Measurements from ENCODE around the gene PI4KA.
"Not testable (repeated sequence)": the region's sequence is repeated elsewhere in the genome, so short reads cannot be mapped to it uniquely, and the experiment has no call there.

Gene PI4KA

GRCh38 chr22:20669471-20669870, 189.1 kb downstream of the PI4KA start:
- DNase-seq (ENCODE audit: low read depth in 2 of 2, low spot score in 1 of 2): not testable (repeated sequence)

- DNase-seq (ENCODE audit: low read depth in 2 of 2, low spot score in 1 of 2): not testable (repeated sequence)
Measured at GRCh38 chr22:20668769-20669168, 189.8 kb downstream of the PI4KA start.

DNA sequence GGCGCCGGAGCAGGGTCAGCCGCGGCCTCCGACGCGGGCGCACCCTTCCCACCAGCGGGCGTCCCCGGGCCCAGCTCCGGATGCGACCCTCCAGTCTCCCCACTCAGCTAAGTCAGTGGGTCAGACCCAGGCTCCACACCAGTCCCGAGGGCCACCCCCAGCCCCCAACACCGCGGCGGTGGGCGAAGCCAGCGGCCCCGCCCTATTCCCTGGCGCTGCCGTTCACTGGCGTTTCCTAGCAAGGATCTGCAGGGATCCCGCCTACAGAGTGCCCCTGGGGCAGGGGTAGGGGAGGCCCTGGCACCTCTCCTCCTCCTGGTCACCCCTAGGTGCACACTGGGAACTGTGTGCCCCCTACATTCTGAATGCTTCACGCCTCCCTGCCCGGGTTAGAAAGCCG, 190.4 kb downstream of the PI4KA start:
- not testable (repeated sequence) for DNase-seq (ENCODE audit: low read depth in 2 of 2, low spot score in 1 of 2)

DNA sequence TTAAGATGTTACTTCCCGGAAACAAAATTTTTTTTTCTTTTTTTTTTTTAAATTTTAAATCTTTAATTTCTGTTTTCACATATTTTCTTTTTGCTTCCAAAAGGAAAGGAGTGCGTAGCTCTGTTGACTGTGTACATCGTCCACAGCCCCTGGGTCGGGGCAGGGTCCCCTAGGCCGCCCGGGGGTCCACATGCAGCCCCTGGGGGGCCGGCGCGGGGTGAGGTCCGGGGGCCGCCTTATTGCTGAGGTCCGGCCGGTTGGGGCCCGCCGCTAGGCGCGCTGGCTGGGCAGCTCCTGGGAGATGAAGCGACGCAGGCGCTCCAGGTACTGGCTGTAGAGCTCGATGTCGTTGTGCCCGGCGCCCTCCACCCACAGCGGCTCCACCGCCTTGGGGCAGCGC, 191.1 kb downstream of the PI4KA start:
- DNase-seq (ENCODE audit: low read depth in 2 of 2, low spot score in 1 of 2): not testable (repeated sequence)

DNA sequence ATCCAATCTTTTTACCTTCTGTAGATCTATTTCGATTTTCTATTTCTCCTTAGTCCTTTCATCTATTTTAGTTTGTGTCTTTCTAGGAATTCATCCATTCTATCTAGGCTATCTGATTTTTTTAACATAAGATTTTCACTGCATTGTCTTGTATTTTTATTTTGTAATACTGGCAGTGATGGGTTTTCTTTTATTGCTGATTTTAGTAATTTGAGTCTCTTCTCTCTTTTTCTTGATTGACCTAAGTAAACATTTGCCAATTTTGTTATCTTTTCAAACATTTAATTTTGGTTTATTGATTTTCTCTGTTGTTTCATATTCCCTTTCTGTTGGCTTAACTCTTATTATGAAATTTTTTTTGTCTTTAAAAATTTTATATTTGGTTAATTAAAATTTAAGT, 192.1 kb downstream of the PI4KA start:
- DNase-seq (ENCODE audit: low read depth in 2 of 2, low spot score in 1 of 2): no peak

GRCh38 chr22:20664594-20664959, 194.0 kb downstream of the PI4KA start:
- DNase-seq (ENCODE audit: low read depth in 2 of 2, low spot score in 1 of 2): no peak

DNA sequence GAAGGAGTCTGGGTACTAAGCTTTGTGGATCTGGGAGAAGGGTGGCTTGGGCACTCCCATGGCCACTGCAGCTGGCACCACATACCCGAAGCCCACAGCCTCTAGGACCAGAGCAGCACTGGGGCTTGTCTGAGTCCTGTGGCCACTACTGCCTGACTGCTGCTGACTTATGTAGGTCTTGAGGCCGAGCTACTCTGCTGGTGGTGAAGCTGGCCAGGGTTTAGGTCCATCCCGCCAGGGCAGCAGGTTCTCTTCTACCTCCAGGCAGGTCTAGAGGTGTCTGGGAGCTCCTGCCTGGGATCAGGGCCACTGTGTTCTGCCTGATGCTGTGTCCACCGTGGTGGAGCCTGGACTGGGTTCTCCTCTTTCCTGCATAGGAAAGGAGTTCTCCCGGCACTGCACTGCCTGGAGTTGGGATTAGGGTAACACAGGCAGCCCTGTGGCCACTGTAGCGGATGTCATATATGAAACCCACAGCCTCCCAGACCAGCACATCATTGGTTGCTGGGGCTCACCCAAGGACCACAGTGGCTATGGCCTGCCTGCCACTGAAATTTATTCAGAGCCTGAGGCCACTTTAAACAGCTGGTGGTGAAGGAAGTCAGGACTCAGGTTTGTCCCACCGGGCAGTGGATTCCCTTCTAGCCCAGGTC, 194.5 kb downstream of the PI4KA start:
- DNase-seq (ENCODE audit: low read depth in 2 of 2, low spot score in 1 of 2): no peak

GRCh38 chr22:20663137-20663828, 195.3 kb downstream of the PI4KA start:
- no peak for DNase-seq (ENCODE audit: low read depth in 2 of 2, low spot score in 1 of 2)

DNA sequence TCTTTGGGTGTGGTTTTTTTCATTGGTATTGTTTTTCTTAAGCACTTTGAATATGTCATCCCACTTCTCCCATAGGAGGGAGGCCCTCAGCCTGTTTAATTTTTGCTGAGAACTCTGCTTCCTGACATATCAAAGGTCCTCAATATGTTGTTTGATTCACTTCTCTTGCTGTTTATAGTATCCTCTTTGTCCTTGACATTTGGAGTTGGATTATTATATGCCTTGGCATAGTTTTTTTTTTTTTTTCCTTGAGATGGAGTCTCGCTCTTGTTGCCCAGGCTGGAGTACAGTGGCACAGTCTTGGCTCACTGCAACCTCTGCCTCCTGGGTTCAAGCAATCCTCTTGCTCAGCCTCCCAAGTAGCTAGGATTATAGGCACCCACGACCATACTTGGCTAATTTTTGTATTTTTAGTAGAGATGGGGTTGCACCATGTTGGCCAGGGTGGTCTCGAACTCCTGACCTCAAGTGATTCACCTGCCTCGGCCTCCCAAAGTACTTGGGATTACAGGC, 196.0 kb downstream of the PI4KA start:
- DNase-seq (ENCODE audit: low read depth in 2 of 2, low spot score in 1 of 2): not testable (repeated sequence)

- no peak for DNase-seq (ENCODE audit: low read depth in 2 of 2, low spot score in 1 of 2)
Measured at GRCh38 chr22:20661473-20661872, 197.1 kb downstream of the PI4KA start.

GRCh38 chr22:20660441-20661054, 198.1 kb downstream of the PI4KA start:
- no peak for DNase-seq (ENCODE audit: low read depth in 2 of 2, low spot score in 1 of 2)

DNA sequence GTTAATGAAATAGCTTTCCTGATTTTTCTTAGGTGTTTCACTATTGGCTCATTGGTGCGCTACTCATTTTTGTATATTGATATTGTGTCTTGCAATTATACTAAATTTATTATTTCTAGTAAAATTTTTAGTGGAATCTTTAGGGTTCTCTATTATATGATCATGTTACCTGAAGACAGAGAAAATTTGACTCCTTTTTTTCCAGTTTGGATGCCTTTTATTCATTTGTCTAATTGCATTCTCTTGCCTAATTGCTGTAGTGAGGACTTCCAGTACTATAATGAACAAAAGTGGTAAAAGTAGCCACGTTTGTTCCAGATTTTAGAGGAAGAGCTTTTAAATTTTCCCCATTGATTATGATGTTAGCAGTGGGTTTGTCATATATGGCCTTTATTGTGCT, 198.7 kb downstream of the PI4KA start:
- no peak for DNase-seq (ENCODE audit: low read depth in 2 of 2, low spot score in 1 of 2)

DNA sequence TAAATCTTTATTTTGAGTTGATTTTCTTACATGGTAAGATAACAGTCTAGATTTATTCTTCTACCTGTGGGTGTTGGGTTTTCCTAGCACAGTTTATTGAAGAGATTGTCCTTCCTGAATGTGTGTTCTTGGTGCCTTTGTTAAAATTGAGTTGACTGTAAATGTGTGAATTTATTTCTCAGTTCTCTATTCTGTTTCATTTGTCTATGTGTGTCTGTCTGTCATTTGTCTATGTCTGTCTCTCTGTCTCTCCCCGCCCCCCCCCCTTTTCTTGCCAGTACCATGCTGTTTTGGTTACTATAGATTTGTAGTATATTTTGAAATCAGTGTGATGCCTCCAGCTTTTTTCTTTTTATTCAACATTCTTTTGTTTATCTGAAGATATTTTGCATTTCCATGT, 199.4 kb downstream of the PI4KA start:
- no peak for DNase-seq (ENCODE audit: low read depth in 2 of 2, low spot score in 1 of 2)

GRCh38 chr22:20658433-20659222, 200.0 kb downstream of the PI4KA start:
- no peak for DNase-seq (ENCODE audit: low read depth in 2 of 2, low spot score in 1 of 2)

DNA sequence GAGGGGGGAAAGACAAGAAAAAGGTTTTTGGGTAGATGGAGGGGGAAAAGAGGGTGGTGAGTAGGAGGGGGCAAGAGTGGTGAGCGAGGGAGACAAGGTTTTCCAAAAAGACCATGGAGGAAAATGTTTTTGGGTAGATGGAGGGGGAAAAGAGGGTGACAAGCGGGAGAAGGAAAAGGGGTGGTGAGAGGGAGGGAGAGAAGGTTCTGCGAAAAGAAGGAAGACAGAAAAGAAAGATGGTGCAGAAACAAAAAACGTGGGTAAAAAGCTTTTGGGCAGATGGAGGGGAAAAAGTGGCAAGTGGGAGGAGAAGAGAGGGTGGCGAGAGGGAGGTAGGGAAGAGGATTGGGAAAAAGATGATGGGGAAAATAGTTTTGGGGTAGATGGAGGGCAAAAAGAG, 200.6 kb downstream of the PI4KA start:
- no peak for DNase-seq (ENCODE audit: low read depth in 2 of 2, low spot score in 1 of 2)
